Common myeloid progenitor, CD34-positive (primary cell): ENCODE data around the gene TMEM108.

Source experiments
- CTCF ChIA-PET: fragments of 350-600 bp; sonication (Branson Sonifier 250); formaldehyde crosslinking; loops from one replicate; lab custom pipeline; 2021; ENCODE audit warnings: antibody characterized with exemption; lab: Charles Lee
- POLR2A ChIA-PET: fragments of 350-600 bp; sonication (Branson Sonifier 250); formaldehyde crosslinking; loops from one replicate; lab custom pipeline; 2021; ENCODE audit warnings: antibody characterized with exemption; lab: Charles Lee
- DNase-seq, 3 donors: peaks; one replicate each; pipeline versions ENCODE4 v3.0.0 to v3.0.0-alpha.2; 2013
- H3K27ac ChIP-seq, 2 experiments: 1 replicate in 1 of 2; 2 replicates in 1 of 2; pipeline ENCODE4 v1.7.0; 2013; ENCODE audit warnings: inconsistent platforms in 2 of 2, low read length in 2 of 2, mild to moderate bottlenecking in 2 of 2, low read depth in 1 of 2, moderate library complexity in 1 of 2; ENCODE audit not compliant: severe bottlenecking in 2 of 2, insufficient read depth in 1 of 2, poor library complexity in 1 of 2
- H3K27me3 ChIP-seq, 5 experiments: replicated peaks in 2 of 5; 1 replicate in 3 of 5; 2 replicates in 2 of 5; pipeline versions ENCODE4 v1.6.1 to v1.7.0; 2013; ENCODE audit warnings: low read length in 4 of 5, mild to moderate bottlenecking in 2 of 5, moderate library complexity in 2 of 5, inconsistent platforms in 1 of 5; ENCODE audit not compliant: insufficient read depth in 5 of 5, control insufficient read depth in 4 of 5
- H3K36me3 ChIP-seq, 4 experiments: 1 replicate in 2 of 4; 2 replicates in 2 of 4; pipeline versions ENCODE4 v1.6.1 to v1.7.0; 2013; ENCODE audit warnings: low read length in 3 of 4, control low read depth in 1 of 4, mild to moderate bottlenecking in 1 of 4; ENCODE audit not compliant: control insufficient read depth in 4 of 4, insufficient read depth in 4 of 4
- H3K4me1 ChIP-seq, 4 experiments: 1 replicate in 3 of 4; 2 replicates in 1 of 4; pipeline versions ENCODE4 v1.6.1 to v1.7.1; 2013; ENCODE audit warnings: low read length in 3 of 4, mild to moderate bottlenecking in 3 of 4, control low read depth in 1 of 4, inconsistent platforms in 1 of 4, moderate library complexity in 1 of 4; ENCODE audit not compliant: control insufficient read depth in 4 of 4, insufficient read depth in 4 of 4; ENCODE audit errors: control extremely low read depth in 1 of 4
- H3K4me3 ChIP-seq, 7 experiments: 1 replicate in 4 of 7; 2 replicates in 3 of 7; pipeline versions ENCODE4 v1.5.1 to v1.7.0; 2013; ENCODE audit warnings: mild to moderate bottlenecking in 7 of 7, low read length in 6 of 7, moderate library complexity in 6 of 7, inconsistent platforms in 2 of 7, low read depth in 2 of 7, control low read depth in 1 of 7; ENCODE audit not compliant: insufficient read depth in 4 of 7, control insufficient read depth in 1 of 7; ENCODE audit errors: extremely low read depth in 1 of 7
- H3K9me3 ChIP-seq, 5 experiments: 1 replicate in 4 of 5; 2 replicates in 1 of 5; pipeline versions ENCODE4 v1.6.1 to v1.7.1; 2013; ENCODE audit warnings: low read length in 4 of 5, mild to moderate bottlenecking in 2 of 5, inconsistent platforms in 1 of 5, low read depth in 1 of 5, moderate library complexity in 1 of 5; ENCODE audit not compliant: control insufficient read depth in 4 of 5, insufficient read depth in 2 of 5; ENCODE audit errors: control extremely low read depth in 1 of 5
- WGBS: methylation state at CpG from one replicate; pipeline ENCODE4 v1.1.5; 2013; ENCODE audit not compliant: insufficient coverage; 5-methylcytosine and 5-hydroxymethylcytosine counted together

TMEM108 gene

DNA sequence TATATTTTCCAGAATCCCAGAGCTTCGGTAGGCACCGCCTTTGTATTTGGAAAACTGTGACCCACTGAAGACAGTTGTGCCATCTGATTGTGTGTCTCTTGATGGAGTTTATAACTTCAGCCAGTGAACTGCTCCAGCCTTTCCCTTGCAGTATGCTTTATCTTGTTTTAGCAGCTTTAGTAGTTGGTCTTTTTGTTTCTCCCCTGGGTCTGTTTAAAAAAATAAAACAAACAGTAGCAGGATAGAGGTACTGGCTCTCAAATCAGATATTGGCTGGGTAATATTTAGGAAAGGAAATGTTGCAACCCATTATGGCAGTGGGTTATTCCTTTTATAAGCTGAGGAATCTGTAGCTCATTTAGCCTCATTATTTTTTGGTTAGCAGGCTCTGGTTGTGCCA is 210.2 kb downstream of the TMEM108 start:
- no peaks in the 10 kb centered on the region for H3K9me3 ChIP-seq
- 100% methylated on average over 2 of the region's 2 CpGs for WGBS
- no peaks in the 10 kb centered on the region for H3K27me3 ChIP-seq
- POLR2A ChIA-PET = no interaction called here
- H3K4me3 ChIP-seq = no peak overlapping the region
- DNase-seq = peak in 1 of 3 donors; percentile 13
- CTCF ChIA-PET = interaction anchor here (0.5 kb wide), 1 partner anchor 1869 kb away, joined by 3 read pairs; no protein-coding TSS in a partner anchor
- H3K36me3 ChIP-seq = no peaks in the 10 kb centered on the region
- no peak overlapping the region for H3K27ac ChIP-seq
- H3K4me1 ChIP-seq = no peaks in the 10 kb centered on the region

DNA sequence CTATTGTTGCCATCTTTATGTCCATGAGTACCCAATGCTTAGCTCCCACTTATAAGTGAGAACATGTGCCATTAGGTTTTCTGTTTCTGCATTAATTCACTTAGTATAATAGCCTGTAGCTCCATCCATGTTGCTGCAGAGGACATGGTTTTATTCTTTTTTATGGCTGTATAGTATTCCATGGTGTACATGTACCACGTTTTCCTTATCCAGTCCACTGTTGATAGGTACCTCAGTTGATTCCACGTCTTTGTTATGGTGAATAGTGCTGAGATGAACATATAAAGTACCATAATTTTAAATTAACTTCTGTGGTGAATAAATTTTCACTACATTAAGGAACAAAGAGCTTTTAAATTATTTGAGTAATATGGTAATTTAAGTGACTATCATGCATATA is 211.3 kb downstream of the TMEM108 start:
- Histone ChIP-seq H3K9me3 (no peaks in the 10 kb centered on the region), H3K4me3 (no peak overlapping the region), H3K27me3 (no peaks in the 10 kb centered on the region), H3K27ac (no peak overlapping the region), H3K4me1 (no peaks in the 10 kb centered on the region), H3K36me3 (no peaks in the 10 kb centered on the region)
- POLR2A ChIA-PET = no interaction called here
- CTCF ChIA-PET = interaction anchor here (0.7 kb wide), 1 partner anchor 208 kb away, joined by 3 read pairs; no protein-coding TSS in a partner anchor
- WGBS = no CpG with 5 or more reads among the region's 2 CpGs
- no peak for DNase-seq

DNA sequence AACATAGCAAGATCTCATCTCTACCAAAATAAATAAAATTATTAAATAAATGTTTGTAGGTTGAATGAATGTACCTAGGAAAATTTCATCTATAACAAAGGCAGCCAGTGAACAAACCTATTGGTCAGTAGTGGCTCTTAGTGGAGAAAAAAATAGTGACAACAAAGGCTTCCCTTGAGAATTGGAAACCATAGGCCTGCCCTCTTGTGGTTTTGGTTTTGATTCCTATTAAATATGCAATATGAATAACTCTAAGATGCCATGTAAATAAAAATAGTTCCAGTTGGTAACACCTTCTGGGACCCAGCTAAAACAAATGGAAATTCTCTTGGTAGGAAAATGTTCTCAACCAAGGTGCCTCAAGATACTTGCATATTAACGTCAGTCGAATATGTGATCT is 216.0 kb downstream of the TMEM108 start:
- H3K4me3 ChIP-seq = no peak overlapping the region
- no peaks in the 10 kb centered on the region for H3K4me1 ChIP-seq
- POLR2A ChIA-PET = no interaction called here
- no peaks in the 10 kb centered on the region for H3K36me3 ChIP-seq
- H3K9me3 ChIP-seq = no peaks in the 10 kb centered on the region
- CTCF ChIA-PET = no interaction called here
- no peak for DNase-seq
- no peaks in the 10 kb centered on the region for H3K27me3 ChIP-seq
- no peak overlapping the region for H3K27ac ChIP-seq
- WGBS = no CpG with 5 or more reads among the region's 2 CpGs

DNA sequence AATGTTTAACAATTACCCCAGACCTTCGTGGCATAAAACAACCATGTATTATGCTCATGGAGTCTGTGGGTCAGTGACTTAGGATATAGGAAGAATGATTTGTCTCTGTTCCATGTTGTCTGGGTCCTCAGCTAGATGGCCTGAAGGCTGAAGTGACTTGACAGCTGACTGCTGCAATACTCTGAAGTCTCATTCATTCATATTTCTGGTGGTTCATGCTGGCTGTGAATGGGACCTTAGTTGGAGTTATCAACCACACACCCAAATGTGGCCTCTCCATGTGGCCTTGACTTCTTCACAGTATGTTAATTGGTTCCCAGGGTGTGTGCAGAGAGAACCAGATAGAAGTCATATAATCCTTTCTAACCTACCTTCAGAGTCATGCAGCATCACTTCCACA is 216.5 kb downstream of the TMEM108 start:
- ChIA-PET POLR2A (no interaction called here), CTCF (interaction anchor here (1.1 kb wide), 1 partner anchor 14 kb away, joined by 3 read pairs; no protein-coding TSS in a partner anchor)
- H3K27me3 ChIP-seq = no peaks in the 10 kb centered on the region
- WGBS = no CpG with 5 or more reads among the region's 1 CpG
- H3K27ac ChIP-seq = no peak overlapping the region
- H3K36me3 ChIP-seq = no peaks in the 10 kb centered on the region
- no peaks in the 10 kb centered on the region for H3K4me1 ChIP-seq
- H3K4me3 ChIP-seq = no peak overlapping the region
- DNase-seq = no peak
- H3K9me3 ChIP-seq = no peaks in the 10 kb centered on the region

DNA sequence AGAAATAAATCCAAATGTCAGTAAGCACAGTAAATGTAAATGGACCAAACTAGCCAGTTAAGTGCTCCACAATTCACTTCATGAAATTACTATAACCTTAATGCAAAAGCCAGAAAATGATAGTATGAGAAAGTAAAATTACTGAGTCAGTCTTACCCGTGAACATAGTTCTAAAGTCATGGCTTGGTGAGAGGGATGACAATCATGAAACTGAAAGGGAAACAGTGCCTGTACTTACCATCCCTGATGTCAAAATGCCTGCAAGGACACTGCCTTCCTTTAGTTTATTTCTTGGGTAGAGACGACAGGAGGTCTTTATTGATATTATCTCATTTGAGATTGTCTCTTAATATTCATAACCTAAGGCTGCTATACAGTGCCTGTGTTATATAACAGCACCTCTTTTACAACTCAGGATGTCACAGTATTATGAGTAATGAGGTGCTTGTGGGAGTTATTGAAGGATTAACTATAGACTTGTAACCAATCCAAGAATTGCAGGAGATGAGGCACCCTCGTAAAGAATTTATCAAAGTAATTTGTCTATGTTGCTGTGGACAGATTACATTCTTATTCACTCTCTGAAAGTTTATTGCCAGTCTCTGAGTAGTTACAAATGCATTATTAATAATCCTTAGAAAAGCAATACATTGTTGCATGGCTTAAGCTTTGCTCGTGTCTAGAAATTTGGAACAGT is 218.7 kb downstream of the TMEM108 start:
- POLR2A ChIA-PET = no interaction called here
- H3K27me3 ChIP-seq = no peaks in the 10 kb centered on the region
- no peak for DNase-seq
- no peaks in the 10 kb centered on the region for H3K36me3 ChIP-seq
- CTCF ChIA-PET = interaction anchor here (0.7 kb wide), 1 partner anchor 9 kb away, joined by 3 read pairs; no protein-coding TSS in a partner anchor
- WGBS = 83% methylated on average over 1 of the region's 4 CpGs
- no peaks in the 10 kb centered on the region for H3K9me3 ChIP-seq
- no peaks in the 10 kb centered on the region for H3K4me1 ChIP-seq
- no peak overlapping the region for H3K27ac ChIP-seq
- H3K4me3 ChIP-seq = no peak overlapping the region

DNA sequence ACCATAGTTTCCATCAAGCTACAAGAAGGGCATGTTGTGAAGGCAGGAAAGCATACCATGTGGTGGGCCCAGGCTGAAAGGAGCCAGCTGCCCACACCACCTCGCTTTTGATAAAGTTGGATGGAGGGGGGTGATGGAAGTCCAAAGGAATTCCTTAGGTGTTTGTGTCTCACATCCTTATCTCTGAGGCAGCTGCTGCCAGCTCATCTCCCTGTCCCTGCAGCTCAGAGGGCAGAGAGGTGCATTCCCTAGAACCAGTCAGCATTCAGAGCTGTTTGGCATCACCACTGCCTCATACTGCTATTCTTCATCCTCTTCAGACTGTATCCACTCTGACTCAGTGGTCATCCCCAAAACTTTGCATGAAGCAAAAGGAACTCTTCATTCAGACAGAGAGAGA is 220.2 kb downstream of the TMEM108 start:
- POLR2A ChIA-PET = no interaction called here
- no CpG with 5 or more reads among the region's 1 CpG for WGBS

DNA sequence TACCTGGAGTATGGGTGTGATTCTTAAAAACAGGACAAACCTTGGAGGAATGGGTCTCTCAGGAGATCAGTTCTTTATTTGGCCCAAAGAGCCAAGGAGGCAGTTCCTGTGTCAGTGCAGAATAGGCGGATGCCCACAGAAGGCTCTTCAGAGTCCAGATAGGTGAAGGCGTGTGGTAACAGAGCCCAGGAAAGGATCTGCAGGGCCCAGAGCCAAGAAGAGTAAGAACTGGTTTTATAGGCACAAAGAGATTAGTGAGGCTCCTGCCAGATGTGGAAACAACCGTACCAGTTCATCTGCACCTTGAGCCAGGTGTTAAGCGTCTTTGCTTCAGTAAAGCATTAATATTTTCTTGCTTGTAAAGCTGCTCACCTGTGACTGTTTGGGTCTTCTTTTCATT is 221.6 kb downstream of the TMEM108 start:
- Histone ChIP-seq H3K36me3 (no peaks in the 10 kb centered on the region), H3K27me3 (no peaks in the 10 kb centered on the region), H3K9me3 (no peaks in the 10 kb centered on the region), H3K4me3 (no peak overlapping the region), H3K4me1 (no peaks in the 10 kb centered on the region), H3K27ac (no peak overlapping the region)
- 95% methylated on average over 2 of the region's 4 CpGs for WGBS
- DNase-seq = no peak
- ChIA-PET POLR2A (no interaction called here), CTCF (no interaction called here)

More for the DNA sequence above, 220.2 kb downstream of the TMEM108 start:
- no peaks in the 10 kb centered on the region for H3K9me3 ChIP-seq
- no peak overlapping the region for H3K27ac ChIP-seq
- DNase-seq = no peak
- H3K4me3 ChIP-seq = no peak overlapping the region
- CTCF ChIA-PET = no interaction called here
- no peaks in the 10 kb centered on the region for H3K27me3 ChIP-seq
- H3K4me1 ChIP-seq = no peaks in the 10 kb centered on the region
- H3K36me3 ChIP-seq = no peaks in the 10 kb centered on the region
